ENCODE measurements around the gene AOX1.

DNA sequence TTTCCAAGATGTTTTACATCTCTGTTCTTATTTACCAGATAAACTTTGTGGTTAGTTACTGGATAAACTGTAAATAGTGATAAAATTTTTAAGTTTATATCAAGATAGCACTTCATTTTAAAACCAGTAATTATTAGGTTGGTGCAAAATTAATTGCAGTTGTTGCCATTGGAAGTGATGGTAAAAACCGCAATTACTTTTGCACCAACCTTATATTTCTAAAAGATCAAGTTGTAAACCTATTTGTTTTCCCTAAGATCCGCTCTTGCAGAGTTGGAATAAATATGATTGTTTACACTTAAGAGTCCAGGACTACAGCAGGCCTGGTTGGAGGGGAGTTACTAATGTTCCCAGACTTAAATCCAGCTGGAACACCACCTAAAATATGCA, 479 bp upstream of the AOX1 start:
- TF ChIP-seq, protein P1, sequence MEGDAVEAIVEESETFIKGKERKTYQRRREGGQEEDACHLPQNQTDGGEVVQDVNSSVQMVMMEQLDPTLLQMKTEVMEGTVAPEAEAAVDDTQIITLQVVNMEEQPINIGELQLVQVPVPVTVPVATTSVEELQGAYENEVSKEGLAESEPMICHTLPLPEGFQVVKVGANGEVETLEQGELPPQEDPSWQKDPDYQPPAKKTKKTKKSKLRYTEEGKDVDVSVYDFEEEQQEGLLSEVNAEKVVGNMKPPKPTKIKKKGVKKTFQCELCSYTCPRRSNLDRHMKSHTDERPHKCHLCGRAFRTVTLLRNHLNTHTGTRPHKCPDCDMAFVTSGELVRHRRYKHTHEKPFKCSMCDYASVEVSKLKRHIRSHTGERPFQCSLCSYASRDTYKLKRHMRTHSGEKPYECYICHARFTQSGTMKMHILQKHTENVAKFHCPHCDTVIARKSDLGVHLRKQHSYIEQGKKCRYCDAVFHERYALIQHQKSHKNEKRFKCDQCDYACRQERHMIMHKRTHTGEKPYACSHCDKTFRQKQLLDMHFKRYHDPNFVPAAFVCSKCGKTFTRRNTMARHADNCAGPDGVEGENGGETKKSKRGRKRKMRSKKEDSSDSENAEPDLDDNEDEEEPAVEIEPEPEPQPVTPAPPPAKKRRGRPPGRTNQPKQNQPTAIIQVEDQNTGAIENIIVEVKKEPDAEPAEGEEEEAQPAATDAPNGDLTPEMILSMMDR (conservative IDR thresholded peaks at IDR 0.05; ENCODE audit: low read depth in 2 of 2) = no peak
- TF ChIP-seq EZH2phosphoT487 (IDR thresholded peaks at IDR 0.05; ENCODE audit: unreplicated experiment) (no peak), EZH2 (IDR thresholded peaks at IDR 0.05; ENCODE audit: low read depth, unreplicated experiment) (no peak), POLR2AphosphoS5 (IDR thresholded peaks at IDR 0.05; ENCODE audit: low read depth) (no peak), CREB1 (CRISPR knock-in tag; IDR thresholded peaks at IDR 0.05; ENCODE audit: low read depth) (no peak), STAT1 (IDR thresholded peaks at IDR 0.05; ENCODE audit: unreplicated experiment) (no peak), ZNF114 (CRISPR knock-in tag; IDR thresholded peaks at IDR 0.05) (no peak)
- TF ChIP-seq, protein P2, sequence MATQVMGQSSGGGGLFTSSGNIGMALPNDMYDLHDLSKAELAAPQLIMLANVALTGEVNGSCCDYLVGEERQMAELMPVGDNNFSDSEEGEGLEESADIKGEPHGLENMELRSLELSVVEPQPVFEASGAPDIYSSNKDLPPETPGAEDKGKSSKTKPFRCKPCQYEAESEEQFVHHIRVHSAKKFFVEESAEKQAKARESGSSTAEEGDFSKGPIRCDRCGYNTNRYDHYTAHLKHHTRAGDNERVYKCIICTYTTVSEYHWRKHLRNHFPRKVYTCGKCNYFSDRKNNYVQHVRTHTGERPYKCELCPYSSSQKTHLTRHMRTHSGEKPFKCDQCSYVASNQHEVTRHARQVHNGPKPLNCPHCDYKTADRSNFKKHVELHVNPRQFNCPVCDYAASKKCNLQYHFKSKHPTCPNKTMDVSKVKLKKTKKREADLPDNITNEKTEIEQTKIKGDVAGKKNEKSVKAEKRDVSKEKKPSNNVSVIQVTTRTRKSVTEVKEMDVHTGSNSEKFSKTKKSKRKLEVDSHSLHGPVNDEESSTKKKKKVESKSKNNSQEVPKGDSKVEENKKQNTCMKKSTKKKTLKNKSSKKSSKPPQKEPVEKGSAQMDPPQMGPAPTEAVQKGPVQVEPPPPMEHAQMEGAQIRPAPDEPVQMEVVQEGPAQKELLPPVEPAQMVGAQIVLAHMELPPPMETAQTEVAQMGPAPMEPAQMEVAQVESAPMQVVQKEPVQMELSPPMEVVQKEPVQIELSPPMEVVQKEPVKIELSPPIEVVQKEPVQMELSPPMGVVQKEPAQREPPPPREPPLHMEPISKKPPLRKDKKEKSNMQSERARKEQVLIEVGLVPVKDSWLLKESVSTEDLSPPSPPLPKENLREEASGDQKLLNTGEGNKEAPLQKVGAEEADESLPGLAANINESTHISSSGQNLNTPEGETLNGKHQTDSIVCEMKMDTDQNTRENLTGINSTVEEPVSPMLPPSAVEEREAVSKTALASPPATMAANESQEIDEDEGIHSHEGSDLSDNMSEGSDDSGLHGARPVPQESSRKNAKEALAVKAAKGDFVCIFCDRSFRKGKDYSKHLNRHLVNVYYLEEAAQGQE (IDR thresholded peaks at IDR 0.05; ENCODE audit: unreplicated experiment) = no peak
- TF ChIP-seq, protein P3, sequence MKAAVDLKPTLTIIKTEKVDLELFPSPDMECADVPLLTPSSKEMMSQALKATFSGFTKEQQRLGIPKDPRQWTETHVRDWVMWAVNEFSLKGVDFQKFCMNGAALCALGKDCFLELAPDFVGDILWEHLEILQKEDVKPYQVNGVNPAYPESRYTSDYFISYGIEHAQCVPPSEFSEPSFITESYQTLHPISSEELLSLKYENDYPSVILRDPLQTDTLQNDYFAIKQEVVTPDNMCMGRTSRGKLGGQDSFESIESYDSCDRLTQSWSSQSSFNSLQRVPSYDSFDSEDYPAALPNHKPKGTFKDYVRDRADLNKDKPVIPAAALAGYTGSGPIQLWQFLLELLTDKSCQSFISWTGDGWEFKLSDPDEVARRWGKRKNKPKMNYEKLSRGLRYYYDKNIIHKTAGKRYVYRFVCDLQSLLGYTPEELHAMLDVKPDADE (IDR thresholded peaks at IDR 0.05) = no peak

Measured in GM23338 (cell line).